Duodenal mucosa (tissue), 2 donors: ENCODE data around the gene PNMA3.
"Not testable (repeated sequence)": the region's sequence is repeated elsewhere in the genome, so short reads cannot be mapped to it uniquely, and the experiment has no call there.

Source experiments
- H3K27ac ChIP-seq: one replicate; pipeline ENCODE4 v1.7.0; 2013; ENCODE audit warnings: low read depth, low read length
- H3K27me3 ChIP-seq, 2 donors: one replicate each; pipeline ENCODE4 v1.7.0; 2013; ENCODE audit warnings: low read length in 2 of 2, control low read depth in 1 of 2; ENCODE audit not compliant: insufficient read depth in 2 of 2, control insufficient read depth in 1 of 2
- H3K36me3 ChIP-seq, 2 donors: one replicate each; pipeline ENCODE4 v1.7.0; 2013; ENCODE audit warnings: low read length in 2 of 2, control low read depth in 1 of 2; ENCODE audit not compliant: insufficient read depth in 2 of 2, control insufficient read depth in 1 of 2
- H3K4me1 ChIP-seq, 2 donors: one replicate each; pipeline ENCODE4 v1.7.0; 2013; ENCODE audit warnings: low read length in 2 of 2, control low read depth in 1 of 2; ENCODE audit not compliant: insufficient read depth in 2 of 2, control insufficient read depth in 1 of 2
- H3K4me3 ChIP-seq, 2 donors: one replicate each; pipeline ENCODE4 v1.7.0; 2013; ENCODE audit warnings: low read length in 2 of 2, low read depth in 1 of 2
- H3K9ac ChIP-seq, 2 donors: one replicate each; pipeline ENCODE4 v1.7.0; 2013; ENCODE audit warnings: low read length in 2 of 2, low read depth in 1 of 2
- H3K9me3 ChIP-seq, 2 donors: one replicate each; pipeline ENCODE4 v1.7.0; 2013; ENCODE audit warnings: low read length in 2 of 2, control low read depth in 1 of 2; ENCODE audit not compliant: control insufficient read depth in 1 of 2

PNMA3 gene

GRCh38 chrX:153052534-153052933 is 3.7 kb upstream of the PNMA3 start:
- Histone ChIP-seq H3K9ac (no peak overlapping the region), H3K27me3 (peaks cover 0 to 16% of the 10 kb centered on the region in 2 donors), H3K4me3 (no peak overlapping the region), H3K36me3 (no peaks in the 10 kb centered on the region), H3K9me3 (no peaks in the 10 kb centered on the region), H3K4me1 (no peaks in the 10 kb centered on the region), H3K27ac (no peak overlapping the region)

- H3K27ac ChIP-seq, result no peak overlapping the region
- H3K9ac ChIP-seq, result no peak overlapping the region
- peaks cover 3 to 16% of the 10 kb centered on the region in 2 donors for H3K27me3 ChIP-seq
- no peaks in the 10 kb centered on the region for H3K4me1 ChIP-seq
- no peak overlapping the region for H3K4me3 ChIP-seq
- H3K36me3 ChIP-seq, result no peaks in the 10 kb centered on the region
- H3K9me3 ChIP-seq, result no peaks in the 10 kb centered on the region
Measured at GRCh38 chrX:153057281-153057680, 1.0 kb downstream of the PNMA3 start.

- Histone ChIP-seq H3K4me1 (no peaks in the 10 kb centered on the region), H3K27ac (no peak overlapping the region), H3K4me3 (no peak overlapping the region), H3K9me3 (no peaks in the 10 kb centered on the region), H3K27me3 (peaks cover 3 to 16% of the 10 kb centered on the region in 2 donors), H3K9ac (no peak overlapping the region), H3K36me3 (no peaks in the 10 kb centered on the region)
Measured at GRCh38 chrX:153059191-153060094, 3.2 kb downstream of the PNMA3 start.

- Histone ChIP-seq H3K27me3 (peaks cover 3 to 16% of the 10 kb centered on the region in 2 donors), H3K4me3 (no peak overlapping the region), H3K4me1 (no peaks in the 10 kb centered on the region), H3K27ac (no peak overlapping the region), H3K9me3 (no peaks in the 10 kb centered on the region), H3K36me3 (no peaks in the 10 kb centered on the region), H3K9ac (no peak overlapping the region)
Measured at GRCh38 chrX:153060095-153060445, 3.8 kb downstream of the PNMA3 start.

GRCh38 chrX:153061732-153062131 is 5.5 kb downstream of the PNMA3 start:
- Histone ChIP-seq H3K9ac (no peak overlapping the region), H3K9me3 (no peaks in the 10 kb centered on the region), H3K27ac (no peak overlapping the region), H3K4me3 (no peak overlapping the region), H3K36me3 (no peaks in the 10 kb centered on the region), H3K27me3 (peaks cover 3 to 8% of the 10 kb centered on the region in 2 donors), H3K4me1 (no peaks in the 10 kb centered on the region)

- Histone ChIP-seq H3K9me3 (no peaks in the 10 kb centered on the region), H3K9ac (no peak overlapping the region), H3K27ac (no peak overlapping the region), H3K4me1 (no peaks in the 10 kb centered on the region), H3K36me3 (no peaks in the 10 kb centered on the region), H3K27me3 (no peaks in the 10 kb centered on the region), H3K4me3 (no peak overlapping the region)
Measured at GRCh38 chrX:153063315-153063714, 7.0 kb downstream of the PNMA3 start.

- Histone ChIP-seq H3K4me1 (no peaks in the 10 kb centered on the region), H3K27ac (no peak overlapping the region), H3K9ac (no peak overlapping the region), H3K9me3 (no peaks in the 10 kb centered on the region), H3K27me3 (no peaks in the 10 kb centered on the region), H3K36me3 (no peaks in the 10 kb centered on the region), H3K4me3 (no peak overlapping the region)
Measured at GRCh38 chrX:153064061-153064460, 7.8 kb downstream of the PNMA3 start.

- no peak overlapping the region for H3K9ac ChIP-seq
- no peaks in the 10 kb centered on the region for H3K9me3 ChIP-seq
- no peaks in the 10 kb centered on the region for H3K4me1 ChIP-seq
- no peaks in the 10 kb centered on the region for H3K27me3 ChIP-seq
- no peaks in the 10 kb centered on the region for H3K36me3 ChIP-seq
- no peak overlapping the region for H3K4me3 ChIP-seq
- H3K27ac ChIP-seq, result no peak overlapping the region
Measured at GRCh38 chrX:153065389-153065788, 9.1 kb downstream of the PNMA3 start.

- not testable (repeated sequence) for H3K27me3 ChIP-seq, H3K4me1 ChIP-seq, H3K4me3 ChIP-seq, H3K9ac ChIP-seq, H3K36me3 ChIP-seq, H3K9me3 ChIP-seq, H3K27ac ChIP-seq
Measured at GRCh38 chrX:153066402-153066801, 10.1 kb downstream of the PNMA3 start.

GRCh38 chrX:153071909-153072583 is 15.8 kb downstream of the PNMA3 start, which contains the start of gene PNMA6A:
TSS of gene PNMA6A (plus strand) at chrX:153072454. CDS start at chrX:153073063, 609 bp downstream.
- H3K27me3 ChIP-seq, H3K27ac ChIP-seq, H3K36me3 ChIP-seq, H3K4me1 ChIP-seq, H3K9ac ChIP-seq, H3K9me3 ChIP-seq, H3K4me3 ChIP-seq: not testable (repeated sequence)
